HepG2 (cell line): ENCODE results near the gene SLC38A8. TPM values are rescaled to one million over a fixed set of nuclear protein-coding genes. Genes with fewer than 3 reads are reported as not detected.

Experiments used
- ATAC-seq: fragments of 200-7000 bp; cut with Tn5 transposase; 3 replicates; pipeline ENCODE4 v1.9.1; 2020; ENCODE audit warnings: mild to moderate bottlenecking, moderate library complexity
- BruUV-seq: library from RNA; stranded (reverse); fragments of 400-500 nt; replicated peaks from 2 replicates; lab custom pipeline; 2021; lab: Mats Ljungman, UMichigan
- CTCF ChIA-PET: fragments of 300-600 bp; formaldehyde crosslinking; extraction: SDS; loops from one replicate; lab custom pipeline; 2021; ENCODE audit warnings: low total read pairs, inconsistent platforms, low intra/inter-chr PET ratio; lab: Yijun Ruan, JAX
- POLR2A ChIA-PET: fragments of 350-600 bp; sonication (Branson Sonifier 250); formaldehyde crosslinking; loops from one replicate; lab custom pipeline; 2020; ENCODE audit warnings: antibody characterized with exemption, inconsistent platforms; lab: Yijun Ruan, JAX
- DNase-seq: peaks from one replicate; pipeline ENCODE4 v3.0.0-alpha.2; 2015; ENCODE audit warnings: low spot score
- FAIRE-seq: peaks from 3 replicates; lab custom pipeline; 2011; peaks lifted over from hg19 to GRCh38; lab: Jason Lieb, UNC
- H2AFZ ChIP-seq: one replicate; pipeline ENCODE4 v1.6.1; 2011; ENCODE audit warnings: low read length, inconsistent platforms
- H3K27ac ChIP-seq: fragments of 300-600 bp; 3 replicates; pipeline ENCODE4 v1.8.0; 2011; ENCODE audit warnings: mixed run types, mild to moderate bottlenecking, mixed read lengths, low read length, inconsistent platforms; ENCODE audit not compliant: insufficient read depth; ENCODE audit errors: extremely low read length
- H3K27me3 ChIP-seq, 2 experiments: fragments of 200-600 bp in 1 of 2; 2 replicates in 1 of 2; 3 replicates in 1 of 2; pipeline versions ENCODE4 v1.6.0 to v1.8.0; 2011; ENCODE audit warnings: low read length in 2 of 2, mild to moderate bottlenecking in 2 of 2, moderate library complexity in 2 of 2, inconsistent platforms in 1 of 2; ENCODE audit not compliant: insufficient read depth in 2 of 2, control insufficient read depth in 1 of 2
- H3K36me3 ChIP-seq, 2 experiments: fragments of 200-600 bp in 1 of 2; replicated peaks in 1 of 2; 2 replicates in 1 of 2; 3 replicates in 1 of 2; pipeline versions ENCODE4 v1.5.1 to v1.8.0; 2011; ENCODE audit warnings: low read length in 2 of 2, inconsistent platforms in 1 of 2; ENCODE audit not compliant: insufficient read depth in 2 of 2, control insufficient read depth in 1 of 2
- H3K4me1 ChIP-seq: 2 replicates; pipeline ENCODE4 v1.5.1; 2012; ENCODE audit warnings: low read length, inconsistent platforms; ENCODE audit not compliant: insufficient read depth
- H3K4me2 ChIP-seq: 2 replicates; pipeline ENCODE4 v1.6.0; 2011; ENCODE audit warnings: low read depth, low read length, inconsistent platforms
- H3K4me3 ChIP-seq, 3 experiments: fragments of 200-600 bp in 1 of 3; sonication (generic), shearing (Covaris generic) in 1 of 3; replicated peaks in 1 of 3; 2 replicates each; pipeline ENCODE4 v1.5.1; 2011 to 2016; ENCODE audit warnings: low read length in 3 of 3, inconsistent platforms in 2 of 3, low read depth in 2 of 3, mild to moderate bottlenecking in 2 of 3, control low read depth in 1 of 3, mixed read lengths in 1 of 3; ENCODE audit not compliant: insufficient read depth in 1 of 3
- H3K79me2 ChIP-seq: one replicate; pipeline ENCODE4 v1.6.1; 2011; ENCODE audit warnings: low read length, inconsistent platforms; ENCODE audit not compliant: insufficient read depth
- H3K9ac ChIP-seq: 2 replicates; pipeline ENCODE4 v1.6.0; 2011; ENCODE audit warnings: mild to moderate bottlenecking, low read depth, low read length, inconsistent platforms; ENCODE audit not compliant: insufficient read depth
- H3K9me3 ChIP-seq: 2 replicates; pipeline ENCODE4 v1.5.1; 2012; ENCODE audit warnings: mild to moderate bottlenecking, low read length
- H4K20me1 ChIP-seq: 2 replicates; pipeline ENCODE4 v1.6.0; 2011; ENCODE audit warnings: inconsistent platforms, mild to moderate bottlenecking, low read length, moderate library complexity; ENCODE audit not compliant: insufficient read depth
- BHLHE40 ChIP-seq: IDR thresholded peaks from 2 replicates; pipeline ENCODE4 v1.6.1; 2011; ENCODE audit warnings: low read length, improper control_type of control experiment
- MNT ChIP-seq: fragments of 450-650 bp; IDR thresholded peaks from 2 replicates; pipeline ENCODE4 v1.6.1; 2016
- USF2 ChIP-seq, 2 experiments: sonication (generic) in 1 of 2; formaldehyde crosslinking in 1 of 2; IDR thresholded peaks; 2 replicates each; pipeline versions ENCODE4 v1.5.1 to v1.6.1; 2011 to 2020; ENCODE audit warnings: borderline replicate concordance in 1 of 2, low read depth in 1 of 2, low read length in 1 of 2, mild to moderate bottlenecking in 1 of 2, missing genetic modification reagents in 1 of 2, moderate library complexity in 1 of 2
- ZHX1 ChIP-seq: sonication (generic); formaldehyde crosslinking; IDR thresholded peaks from 2 replicates; pipeline ENCODE4 v1.8.1; 2022; ENCODE audit warnings: low read depth, mild to moderate bottlenecking, missing genetic modification reagents
- ZXDC ChIP-seq: sonication (generic); formaldehyde crosslinking; IDR thresholded peaks from 2 replicates; pipeline ENCODE4 v1.5.0; 2020; ENCODE audit warnings: mild to moderate bottlenecking, missing genetic modification reagents
- WGBS: methylation state at CpG from one replicate; pipeline ENCODE4 v1.1.6; 2017; ENCODE audit warnings: low lambda C conversion rate; 5-methylcytosine and 5-hydroxymethylcytosine counted together
- in situ Hi-C: cut with HindIII; loops from 2 replicates; pipeline ENCODE4 v1.10.0; 2017; ENCODE audit warnings: low pct_unique_long_range_greater_than_20kb; ENCODE audit not compliant: extremely low pct_ligation_motif_present
- intact Hi-C: fragments of 100-400 bp; cut with micrococcal nuclease; formaldehyde crosslinking; loops from one replicate; pipeline ENCODE4 v1.10.0; 2022; ENCODE audit not compliant: unreplicated experiment
- polyA plus RNA-seq, 8 experiments: library from polyadenylated mRNA; depleted of rRNA in 3 of 8; stranded (reverse) in 7 of 8; unstranded in 1 of 8; fragments of >200 nt; fragmentation: Illumina TruSeq in 4 of 8; extraction: Trizol in 4 of 8; gene quantifications; 2 replicates each; pipeline versions ENCODE4 v1.2.1 to v1.2.3, GENCODE V29; 2011 to 2016; ENCODE audit warnings: low read depth in 4 of 8, missing spikeins in 1 of 8, mixed read lengths in 1 of 8; ENCODE audit not compliant: insufficient read depth in 1 of 8
- total RNA-seq, 5 experiments: library from RNA; depleted of rRNA; stranded (reverse); fragments of >200 nt; fragmentation: Illumina TruSeq; extraction: Trizol; gene quantifications; 2 replicates each; pipeline ENCODE4 v1.2.3, GENCODE V29; 2016; ENCODE audit warnings: low read depth in 1 of 5

SLC38A8 gene
- total and polyA plus RNA-seq, 2 of the 13 experiments (the other 11 are each of a cell fraction or from before 2014, with no cell fraction given): 0.24 to 0.37 TPM

- WGBS: 48% methylated on average over 8 of the region's 8 CpGs
- CTCF ChIA-PET: no interaction called here
- Histone ChIP-seq H3K9ac (no peak overlapping the region), H3K79me2 (no peaks in the 10 kb centered on the region), H3K27me3 (peaks cover 4 to 41% of the 10 kb centered on the region in 2 experiments; a peak in 4 of 5 replicates), H3K36me3 (no peaks in the 10 kb centered on the region), H4K20me1 (no peaks in the 10 kb centered on the region), H3K27ac (no peak overlapping the region), H3K9me3 (peaks cover 5% of the 10 kb centered on the region), H3K4me1 (no peaks in the 10 kb centered on the region), H3K4me3 (no peak overlapping the region), H2AFZ (no peak overlapping the region), H3K4me2 (no peak overlapping the region)
- ATAC-seq: no peak
- no peak for DNase-seq
- in situ Hi-C loops: no loop called here
- intact Hi-C loops: no loop called here
- POLR2A ChIA-PET: no interaction called here
- no TSS peak for BruUV-seq
- peak; percentile 52; the same call in 1 of the 2 replicates for TF ChIP-seq USF2 (IDR thresholded peaks at IDR 0.05; ENCODE audit: low read depth, low read length)
- no peak; the same call in 1 of the 2 replicates for TF ChIP-seq USF2 (CRISPR knock-in tag; IDR thresholded peaks at IDR 0.05; ENCODE audit: borderline replicate concordance)
- TF ChIP-seq ZXDC (CRISPR knock-in tag): no peak
- peak; percentile 23; the same call in 1 of the 2 replicates for TF ChIP-seq MNT
- TF ChIP-seq BHLHE40: 0 out of 2 replicates have a peak, but pooled peaks have one; percentile 22
- TF ChIP-seq ZHX1 (CRISPR knock-in tag): no peak
- no peak for FAIRE-seq
These were observed 34.6 kb downstream of the SLC38A8 start for GRCh38 chr16:84007965-84008364.
